Measurements from ENCODE around the gene CTNND2.

The CTNND2 gene

GRCh38 chr5:11519236-11519635 is 385.0 kb downstream of the CTNND2 start:
- no peak for DNase-seq (ENCODE audit: low spot score)

- no peak for DNase-seq (ENCODE audit: low spot score)
These were observed 385.6 kb downstream of the CTNND2 start for GRCh38 chr5:11518676-11519075.

- no peak for DNase-seq (ENCODE audit: low spot score)
These were observed 389.4 kb downstream of the CTNND2 start for GRCh38 chr5:11514705-11515432.

GRCh38 chr5:11511878-11512277 is 392.4 kb downstream of the CTNND2 start:
- no peak for DNase-seq (ENCODE audit: low spot score)

- DNase-seq (ENCODE audit: low spot score), result no peak
These were observed 393.4 kb downstream of the CTNND2 start for GRCh38 chr5:11510889-11511288.

- DNase-seq (ENCODE audit: low spot score), result no peak
These were observed 394.5 kb downstream of the CTNND2 start for GRCh38 chr5:11509793-11510192.

- DNase-seq (ENCODE audit: low spot score), result no peak
These were observed 396.9 kb downstream of the CTNND2 start for GRCh38 chr5:11507156-11507910.

- DNase-seq (ENCODE audit: low spot score), result no peak
These were observed 399.4 kb downstream of the CTNND2 start for GRCh38 chr5:11504886-11505193.

GRCh38 chr5:11504065-11504885 is 400.0 kb downstream of the CTNND2 start:
- DNase-seq (ENCODE audit: low spot score), result no peak

- DNase-seq (ENCODE audit: low spot score), result no peak
These were observed 401.5 kb downstream of the CTNND2 start for GRCh38 chr5:11502783-11503182.

GRCh38 chr5:11497651-11498050 is 406.6 kb downstream of the CTNND2 start:
- DNase-seq (ENCODE audit: low spot score), result no peak

- no peak for DNase-seq (ENCODE audit: low spot score)
These were observed 408.0 kb downstream of the CTNND2 start for GRCh38 chr5:11496137-11496719.

- DNase-seq (ENCODE audit: low spot score), result no peak
These were observed 409.9 kb downstream of the CTNND2 start for GRCh38 chr5:11494340-11494739.

- no peak for DNase-seq (ENCODE audit: low spot score)
These were observed 412.7 kb downstream of the CTNND2 start for GRCh38 chr5:11491404-11492075.

- DNase-seq (ENCODE audit: low spot score), result no peak
These were observed 420.6 kb downstream of the CTNND2 start for GRCh38 chr5:11483630-11484029.

- DNase-seq (ENCODE audit: low spot score), result no peak
These were observed 422.2 kb downstream of the CTNND2 start for GRCh38 chr5:11482011-11482410.

- DNase-seq (ENCODE audit: low spot score), result no peak
These were observed 426.5 kb downstream of the CTNND2 start for GRCh38 chr5:11477786-11478185.

GRCh38 chr5:11476866-11477265 is 427.4 kb downstream of the CTNND2 start:
- no peak for DNase-seq (ENCODE audit: low spot score)

GRCh38 chr5:11468334-11469039 is 435.8 kb downstream of the CTNND2 start:
- no peak for DNase-seq (ENCODE audit: low spot score)

- no peak for DNase-seq (ENCODE audit: low spot score)
These were observed 436.7 kb downstream of the CTNND2 start for GRCh38 chr5:11467588-11467987.

GRCh38 chr5:11459716-11460115 is 444.5 kb downstream of the CTNND2 start:
- no peak for DNase-seq (ENCODE audit: low spot score)

Measured in iPS-NIHi11 (cell line).